Neuronal stem cell (in vitro differentiated cells): ENCODE results near the gene CDKN2D.
A peak's percentile ranks its signal among the peaks of the same experiment; 100 is the strongest.

Source experiments
- DNase-seq: peaks from one replicate; pipeline ENCODE4 v3.0.0-alpha.2; 2013; ENCODE audit warnings: low spot score
- H2AFZ ChIP-seq: one replicate; pipeline ENCODE4 v1.6.1; 2013; ENCODE audit warnings: mild to moderate bottlenecking, low read length, inconsistent platforms
- H2AK5ac ChIP-seq: 2 replicates; pipeline ENCODE4 v1.6.1; 2013; ENCODE audit warnings: low read depth, mild to moderate bottlenecking, inconsistent platforms, low read length, moderate library complexity, mixed read lengths
- H2BK120ac ChIP-seq: 2 replicates; pipeline ENCODE4 v1.6.1; 2013; ENCODE audit warnings: low read depth, mild to moderate bottlenecking, inconsistent platforms, low read length, moderate library complexity, mixed read lengths
- H2BK12ac ChIP-seq: one replicate; pipeline ENCODE4 v1.6.1; 2013; ENCODE audit warnings: low read length, inconsistent platforms
- H2BK15ac ChIP-seq: 2 replicates; pipeline ENCODE4 v1.6.1; 2013; ENCODE audit warnings: mild to moderate bottlenecking, low read length, inconsistent platforms, mixed read lengths
- H2BK5ac ChIP-seq: one replicate; pipeline ENCODE4 v1.6.1; 2013; ENCODE audit warnings: inconsistent platforms, mild to moderate bottlenecking, low read length, moderate library complexity
- H3K14ac ChIP-seq: one replicate; pipeline ENCODE4 v1.6.1; 2013; ENCODE audit warnings: low read length, inconsistent platforms
- H3K18ac ChIP-seq: 2 replicates; pipeline ENCODE4 v1.6.1; 2013; ENCODE audit warnings: low read length, inconsistent platforms
- H3K23ac ChIP-seq: 2 replicates; pipeline ENCODE4 v1.6.1; 2013; ENCODE audit warnings: low read depth, mild to moderate bottlenecking, mixed read lengths, low read length, inconsistent platforms; ENCODE audit not compliant: poor library complexity
- H3K27ac ChIP-seq: replicated peaks from 3 replicates; pipeline ENCODE4 v1.5.1; 2013; ENCODE audit warnings: low read length, inconsistent platforms
- H3K27me3 ChIP-seq, 3 experiments: 2 replicates each; pipeline ENCODE4 v1.6.1; 2013; ENCODE audit warnings: low read length in 3 of 3, mild to moderate bottlenecking in 2 of 3, inconsistent platforms in 1 of 3, low read depth in 1 of 3, mixed read lengths in 1 of 3, moderate library complexity in 1 of 3; ENCODE audit not compliant: control insufficient read depth in 3 of 3, insufficient read depth in 3 of 3
- H3K36me3 ChIP-seq, 2 donors: replicated peaks in 1 of 2; 2 replicates each; pipeline ENCODE4 v1.6.1; 2013; ENCODE audit warnings: low read length in 2 of 2; ENCODE audit not compliant: control insufficient read depth in 2 of 2, insufficient read depth in 2 of 2
- H3K4ac ChIP-seq: 2 replicates; pipeline ENCODE4 v1.6.1; 2013; ENCODE audit warnings: inconsistent platforms, mild to moderate bottlenecking, low read length, moderate library complexity
- H3K4me1 ChIP-seq, 2 donors: 1 replicate in 1 of 2; 2 replicates in 1 of 2; pipeline ENCODE4 v1.6.1; 2013; ENCODE audit warnings: low read length in 2 of 2, low read depth in 1 of 2; ENCODE audit not compliant: control insufficient read depth in 2 of 2, insufficient read depth in 1 of 2
- H3K4me2 ChIP-seq: one replicate; pipeline ENCODE4 v1.6.1; 2013; ENCODE audit warnings: mild to moderate bottlenecking, low read length, inconsistent platforms; ENCODE audit not compliant: insufficient read depth, poor library complexity, severe bottlenecking
- H3K4me3 ChIP-seq, 2 donors: 2 replicates each; pipeline ENCODE4 v1.5.1; 2013; ENCODE audit warnings: low read length in 2 of 2, mild to moderate bottlenecking in 2 of 2, inconsistent platforms in 1 of 2, moderate library complexity in 1 of 2
- H3K79me1 ChIP-seq: one replicate; pipeline ENCODE4 v1.6.1; 2013; ENCODE audit warnings: low read depth, mild to moderate bottlenecking, inconsistent platforms, low read length, moderate library complexity
- H3K9ac ChIP-seq: one replicate; pipeline ENCODE4 v1.6.1; 2013; ENCODE audit warnings: mild to moderate bottlenecking, low read depth, low read length, inconsistent platforms; ENCODE audit not compliant: poor library complexity
- H3K9me3 ChIP-seq, 2 donors: replicated peaks in 1 of 2; 2 replicates each; pipeline versions ENCODE3 to v1.6.1; 2013; ENCODE audit warnings: low read length in 2 of 2, mild to moderate bottlenecking in 2 of 2, inconsistent platforms in 1 of 2, low read depth in 1 of 2, mixed read lengths in 1 of 2, moderate library complexity in 1 of 2; ENCODE audit not compliant: control insufficient read depth in 2 of 2, insufficient read depth in 1 of 2
- H4K8ac ChIP-seq: one replicate; pipeline ENCODE4 v1.6.1; 2013; ENCODE audit warnings: low read depth, mild to moderate bottlenecking, inconsistent platforms, low read length, moderate library complexity
- H4K91ac ChIP-seq: one replicate; pipeline ENCODE4 v1.6.1; 2013; ENCODE audit warnings: low read length, low read depth, mild to moderate bottlenecking, inconsistent platforms; ENCODE audit not compliant: poor library complexity
- WGBS, 2 donors: extraction: QIAGEN DNeasy Blood & Tissue Kit; methylation state at CpG; one replicate each; pipeline ENCODE4 v1.1.7; 2013; ENCODE audit warnings: missing lambda C conversion rate in 2 of 2, mixed read lengths in 1 of 2; ENCODE audit not compliant: insufficient read length in 2 of 2, insufficient replicate concordance in 1 of 2; ENCODE audit errors: extremely low coverage in 2 of 2; 5-methylcytosine and 5-hydroxymethylcytosine counted together

The CDKN2D gene

GRCh38 chr19:10523135-10523636 is 45.6 kb downstream of the CDKN2D start:
- peaks cover 2 to 6% of the 10 kb centered on the region in 2 donors for H3K4me1 ChIP-seq
- H2BK120ac ChIP-seq: no peak overlapping the region
- WGBS, 2 donors: no CpG with 5 or more reads among the region's 3 CpGs
- H3K9me3 ChIP-seq: no peaks in the 10 kb centered on the region
- H3K4me2 ChIP-seq: no peak overlapping the region
- H3K36me3 ChIP-seq: no peaks in the 10 kb centered on the region
- peaks cover 0 to 42% (median 8%) of the 10 kb centered on the region in 3 experiments for H3K27me3 ChIP-seq
- H3K27ac ChIP-seq: no peak overlapping the region
- no peak overlapping the region for H2BK12ac ChIP-seq
- H2BK15ac ChIP-seq: no peak overlapping the region
- H2BK5ac ChIP-seq: no peak overlapping the region
- H3K14ac ChIP-seq: no peak overlapping the region
- no peak overlapping the region for H3K9ac ChIP-seq
- no peak overlapping the region for H3K4me3 ChIP-seq
- no peak overlapping the region for H2AFZ ChIP-seq
- H3K18ac ChIP-seq: no peak overlapping the region
- H3K23ac ChIP-seq: no peak overlapping the region
- no peak overlapping the region for H4K8ac ChIP-seq
- H3K4ac ChIP-seq: no peak overlapping the region
- H4K91ac ChIP-seq: no peak overlapping the region
- no peak overlapping the region for H2AK5ac ChIP-seq
- H3K79me1 ChIP-seq: no peaks in the 10 kb centered on the region
- DNase-seq: no peak

GRCh38 chr19:10521461-10522171 is 47.2 kb downstream of the CDKN2D start:
- Histone ChIP-seq H4K8ac (no peak overlapping the region), H3K18ac (no peak overlapping the region), H3K9ac (no peak overlapping the region), H3K4me3 (no peak overlapping the region), H3K27me3 (peaks cover 0 to 57% (median 23%) of the 10 kb centered on the region in 3 experiments), H3K36me3 (no peaks in the 10 kb centered on the region), H2BK12ac (no peak overlapping the region), H3K9me3 (no peaks in the 10 kb centered on the region), H2BK15ac (no peak overlapping the region), H3K4ac (no peak overlapping the region), H2BK120ac (no peak overlapping the region), H2BK5ac (no peak overlapping the region), H2AFZ (no peak overlapping the region), H3K4me1 (peaks cover 11 to 14% of the 10 kb centered on the region in 2 donors), H3K23ac (no peak overlapping the region), H2AK5ac (no peak overlapping the region), H3K27ac (no peak overlapping the region), H3K4me2 (no peak overlapping the region), H3K79me1 (peaks cover 2% of the 10 kb centered on the region), H3K14ac (no peak overlapping the region), H4K91ac (no peak overlapping the region)
- whole genome bisulfite sequencing, 2 donors: no CpG with 5 or more reads among the region's 13 CpGs
- DNase-seq: no peak

GRCh38 chr19:10520652-10521318 is 48.0 kb downstream of the CDKN2D start:
- H3K4me1 ChIP-seq: peaks cover 11 to 17% of the 10 kb centered on the region in 2 donors
- no peak overlapping the region for H2BK5ac ChIP-seq
- no CpG with 5 or more reads among the region's 15 CpGs for WGBS, 2 donors
- no peak for DNase-seq
- H3K4me2 ChIP-seq: no peak overlapping the region
- peaks cover 2% of the 10 kb centered on the region for H3K79me1 ChIP-seq
- no peak overlapping the region for H2BK12ac ChIP-seq
- H4K8ac ChIP-seq: no peak overlapping the region
- no peak overlapping the region for H4K91ac ChIP-seq
- H3K9me3 ChIP-seq: no peaks in the 10 kb centered on the region
- H3K4me3 ChIP-seq: no peak overlapping the region
- H2AFZ ChIP-seq: no peak overlapping the region
- H3K27me3 ChIP-seq: peaks cover 0 to 66% (median 29%) of the 10 kb centered on the region in 3 experiments
- H3K36me3 ChIP-seq: no peaks in the 10 kb centered on the region
- H3K27ac ChIP-seq: no peak overlapping the region
- no peak overlapping the region for H3K9ac ChIP-seq
- H2AK5ac ChIP-seq: no peak overlapping the region
- H3K18ac ChIP-seq: no peak overlapping the region
- H2BK15ac ChIP-seq: no peak overlapping the region
- H3K14ac ChIP-seq: no peak overlapping the region
- no peak overlapping the region for H3K4ac ChIP-seq
- no peak overlapping the region for H2BK120ac ChIP-seq
- peak overlapping the region; percentile 65 for H3K23ac ChIP-seq

- Histone ChIP-seq H3K4ac (no peak overlapping the region), H2BK120ac (no peak overlapping the region)
- WGBS, 2 donors: no CpG with 5 or more reads among the region's 7 CpGs
Observed at GRCh38 chr19:10519421-10519820, 49.4 kb downstream of the CDKN2D start.

More at GRCh38 chr19:10519421-10519820, 49.4 kb downstream of the CDKN2D start:
- Histone ChIP-seq H3K79me1 (peaks cover 2% of the 10 kb centered on the region), H2BK12ac (no peak overlapping the region), H3K14ac (no peak overlapping the region), H2BK15ac (no peak overlapping the region), H4K8ac (no peak overlapping the region), H3K23ac (no peak overlapping the region), H3K4me3 (no peak overlapping the region), H3K9me3 (no peaks in the 10 kb centered on the region), H3K27ac (no peak overlapping the region), H3K4me2 (no peak overlapping the region), H3K18ac (no peak overlapping the region), H3K27me3 (peaks cover 0 to 79% (median 35%) of the 10 kb centered on the region in 3 experiments), H4K91ac (no peak overlapping the region), H2AK5ac (no peak overlapping the region), H3K4me1 (peaks cover 11 to 17% of the 10 kb centered on the region in 2 donors), H2BK5ac (no peak overlapping the region), H3K9ac (no peak overlapping the region), H3K36me3 (no peaks in the 10 kb centered on the region), H2AFZ (no peak overlapping the region)
- DNase-seq: no peak
